H9 (cell line): Measurements from ENCODE around the gene CDK17. TPM values are rescaled to one million over a fixed set of nuclear protein-coding genes. Genes with fewer than 3 reads are reported as not detected.

Source experiments
- DNase-seq: peaks from one replicate; pipeline ENCODE4 v3.0.0-alpha.2; 2017
- H2AFZ ChIP-seq: one replicate; pipeline ENCODE4 v1.6.1; 2013; ENCODE audit warnings: mild to moderate bottlenecking, low read length, control low read depth, moderate library complexity
- H2AK5ac ChIP-seq: 2 replicates; pipeline ENCODE4 v1.6.1; 2013; ENCODE audit warnings: low read length, control low read depth, mixed read lengths; ENCODE audit not compliant: insufficient read length
- H2BK120ac ChIP-seq: one replicate; pipeline ENCODE4 v1.6.1; 2013; ENCODE audit warnings: low read depth, mild to moderate bottlenecking, low read length, control low read depth, inconsistent platforms; ENCODE audit not compliant: poor library complexity, severe bottlenecking
- H2BK12ac ChIP-seq: 2 replicates; pipeline ENCODE4 v1.6.1; 2013; ENCODE audit warnings: low read length, control low read depth, mixed read lengths, low read depth; ENCODE audit not compliant: insufficient read length
- H2BK15ac ChIP-seq: 2 replicates; pipeline ENCODE4 v1.6.1; 2013; ENCODE audit warnings: low read depth, low read length, control low read depth
- H2BK20ac ChIP-seq: one replicate; pipeline ENCODE4 v1.6.1; 2013; ENCODE audit warnings: low read depth, mild to moderate bottlenecking, low read length, control low read depth, inconsistent platforms; ENCODE audit not compliant: poor library complexity, severe bottlenecking
- H2BK5ac ChIP-seq: 2 replicates; pipeline ENCODE4 v1.6.1; 2013; ENCODE audit warnings: low read length, control low read depth, mixed read lengths; ENCODE audit not compliant: insufficient read length
- H3K14ac ChIP-seq: 2 replicates; pipeline ENCODE4 v1.6.1; 2013; ENCODE audit warnings: low read length, control low read depth; ENCODE audit not compliant: insufficient read depth
- H3K18ac ChIP-seq: 2 replicates; pipeline ENCODE4 v1.6.1; 2013; ENCODE audit warnings: low read depth, mild to moderate bottlenecking, mixed read lengths, low read length, control low read depth; ENCODE audit not compliant: insufficient read length
- H3K23ac ChIP-seq: 2 replicates; pipeline ENCODE4 v1.6.1; 2013; ENCODE audit warnings: low read length, control low read depth, mixed read lengths, low read depth; ENCODE audit not compliant: insufficient read length
- H3K23me2 ChIP-seq: 2 replicates; pipeline ENCODE4 v1.6.1; 2013; ENCODE audit warnings: low read depth, mild to moderate bottlenecking, mixed read lengths, low read length, control low read depth; ENCODE audit not compliant: insufficient read length, poor library complexity, severe bottlenecking
- H3K27ac ChIP-seq: 2 replicates; pipeline ENCODE4 v1.5.1; 2013; ENCODE audit warnings: low read length, control low read depth, mixed read lengths, low read depth; ENCODE audit not compliant: insufficient read length
- H3K27me3 ChIP-seq: 2 replicates; pipeline ENCODE4 v1.6.1; 2013; ENCODE audit warnings: low read length, control low read depth, inconsistent platforms; ENCODE audit not compliant: insufficient read depth
- H3K4ac ChIP-seq: 2 replicates; pipeline ENCODE4 v1.6.1; 2013; ENCODE audit warnings: low read depth, mild to moderate bottlenecking, control low read depth, inconsistent platforms, low read length, moderate library complexity
- H3K4me1 ChIP-seq: 2 replicates; pipeline ENCODE4 v1.6.1; 2013; ENCODE audit warnings: low read length, control low read depth, inconsistent platforms; ENCODE audit not compliant: insufficient read depth
- H3K4me2 ChIP-seq: 2 replicates; pipeline ENCODE4 v1.6.1; 2013; ENCODE audit warnings: low read length, control low read depth, mixed read lengths; ENCODE audit not compliant: insufficient read length, insufficient read depth
- H3K56ac ChIP-seq: 2 replicates; pipeline ENCODE4 v1.6.1; 2013; ENCODE audit warnings: low read depth, mild to moderate bottlenecking, mixed read lengths, low read length, control low read depth; ENCODE audit not compliant: insufficient read length
- H3K79me1 ChIP-seq: 2 replicates; pipeline ENCODE4 v1.6.1; 2013; ENCODE audit warnings: low read depth, mild to moderate bottlenecking, moderate library complexity, low read length, control low read depth, inconsistent platforms; ENCODE audit not compliant: insufficient read depth, poor library complexity, severe bottlenecking
- H3K79me2 ChIP-seq: 2 replicates; pipeline ENCODE4 v1.6.1; 2013; ENCODE audit warnings: low read length, control low read depth, inconsistent platforms; ENCODE audit not compliant: insufficient read depth
- H3K9ac ChIP-seq: 2 replicates; pipeline ENCODE4 v1.6.1; 2013; ENCODE audit warnings: low read length, control low read depth, mixed read lengths; ENCODE audit not compliant: insufficient read length; ENCODE audit errors: extremely low read depth
- H3K9me3 ChIP-seq: one replicate; pipeline ENCODE4 v1.6.1; 2013; ENCODE audit warnings: low read depth, low read length, inconsistent platforms; ENCODE audit not compliant: control insufficient read depth
- H3T11ph ChIP-seq: one replicate; pipeline ENCODE4 v1.6.1; 2013; ENCODE audit warnings: mild to moderate bottlenecking, low read length, control low read depth, inconsistent platforms
- H4K20me1 ChIP-seq: one replicate; pipeline ENCODE4 v1.6.1; 2013; ENCODE audit not compliant: control insufficient read depth, insufficient read length, insufficient read depth
- H4K5ac ChIP-seq: 2 replicates; pipeline ENCODE4 v1.6.1; 2013; ENCODE audit warnings: low read depth, mild to moderate bottlenecking, mixed read lengths, low read length, control low read depth; ENCODE audit not compliant: insufficient read length
- H4K8ac ChIP-seq: replicated peaks from 2 replicates; pipeline ENCODE4 v1.6.1; 2013; ENCODE audit warnings: low read length, control low read depth, mixed read lengths, low read depth; ENCODE audit not compliant: insufficient read length
- H4K91ac ChIP-seq: 2 replicates; pipeline ENCODE4 v1.6.1; 2013; ENCODE audit warnings: low read depth, mild to moderate bottlenecking, moderate library complexity, mixed read lengths, low read length, control low read depth; ENCODE audit not compliant: insufficient read length
- H3K27ac Mint-ChIP-seq, 3 experiments: 2 replicates in 2 of 3; 3 replicates in 1 of 3; pipeline ENCODE4 v1.8.0; 2020 to 2021; ENCODE audit warnings: mixed read lengths in 3 of 3, mild to moderate bottlenecking in 1 of 3, moderate library complexity in 1 of 3
- H3K27me3 Mint-ChIP-seq: 2 replicates; pipeline ENCODE4 v1.8.0; 2021; ENCODE audit warnings: low read depth, mild to moderate bottlenecking, moderate library complexity, mixed read lengths
- H3K36me3 Mint-ChIP-seq, 3 experiments: 2 replicates in 2 of 3; 3 replicates in 1 of 3; pipeline ENCODE4 v1.8.0; 2020 to 2021; ENCODE audit warnings: low read depth in 3 of 3, mixed read lengths in 3 of 3; ENCODE audit not compliant: insufficient read depth in 1 of 3
- H3K4me1 Mint-ChIP-seq, 2 experiments: 2 replicates each; pipeline ENCODE4 v1.8.0; 2020; ENCODE audit warnings: mixed read lengths in 2 of 2
- H3K4me3 Mint-ChIP-seq, 2 experiments: 2 replicates in 1 of 2; 3 replicates in 1 of 2; pipeline ENCODE4 v1.8.0; 2020 to 2021; ENCODE audit warnings: mild to moderate bottlenecking in 2 of 2, mixed read lengths in 2 of 2, moderate library complexity in 1 of 2
- H3K9me3 Mint-ChIP-seq, 2 experiments: 2 replicates in 1 of 2; 3 replicates in 1 of 2; pipeline ENCODE4 v1.8.0; 2020; ENCODE audit warnings: mild to moderate bottlenecking in 2 of 2, mixed read lengths in 2 of 2, moderate library complexity in 1 of 2
- WGBS: extraction: QIAGEN DNeasy Blood & Tissue Kit; methylation state at CpG from one replicate; pipeline ENCODE4 v1.1.7; 2013; ENCODE audit warnings: missing lambda C conversion rate, low lambda C conversion rate, mixed read lengths; ENCODE audit not compliant: insufficient read length; ENCODE audit errors: extremely low coverage; 5-methylcytosine and 5-hydroxymethylcytosine counted together
- total RNA-seq: library from RNA; stranded (reverse); gene quantifications from 2 replicates; pipeline ENCODE4 v1.2.1, GENCODE V29; 2021
- TF ChIP-seq, protein P1 (sequence below): fragments of 200-600 bp; sonication (generic); conservative IDR thresholded peaks from 3 replicates; pipeline ENCODE4 v1.8.0; 2021; ENCODE audit warnings: antibody characterized with exemption, mild to moderate bottlenecking

CDK17 gene
- total RNA-seq, 1 experiment from 2014 or later = 28.8 TPM

DNA sequence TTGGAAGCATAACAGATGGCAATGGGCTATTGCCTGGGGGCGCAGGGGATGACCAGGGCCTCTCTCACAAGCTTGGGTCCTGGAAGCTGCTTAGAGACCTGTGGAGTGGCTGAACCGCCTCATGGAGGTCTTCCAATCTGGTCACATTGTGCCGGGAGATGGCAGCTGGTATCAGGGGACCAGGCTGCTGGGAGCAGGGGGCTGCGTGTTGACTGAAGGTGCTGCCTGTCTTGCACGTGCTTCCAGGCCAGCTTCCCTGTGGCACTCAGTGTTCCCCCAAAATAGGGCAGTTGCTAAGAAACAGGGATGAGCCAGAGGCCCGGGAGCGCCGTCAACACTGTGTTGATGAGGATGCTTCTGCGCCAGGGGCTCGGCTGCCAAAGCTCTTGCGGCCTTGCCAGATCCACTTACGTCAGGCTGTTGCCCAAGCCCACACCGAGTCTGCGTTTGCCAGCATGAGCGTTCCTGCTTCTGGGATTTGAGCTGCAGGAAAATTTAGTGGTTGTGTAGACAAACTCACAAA lies 166.2 kb downstream of the CDK17 start:
- H3K36me3 Mint-ChIP-seq = no peaks in the 10 kb centered on the region
- no peak overlapping the region for H3K4me3 Mint-ChIP-seq
- no peaks in the 10 kb centered on the region for H3K4me1 ChIP-seq

More for the DNA sequence above, 166.2 kb downstream of the CDK17 start:
- peaks cover 3% of the 10 kb centered on the region for H3K23me2 ChIP-seq
- no CpG with 5 or more reads among the region's 15 CpGs for WGBS
- no peak overlapping the region for H4K5ac ChIP-seq
- H3K23ac ChIP-seq = no peak overlapping the region
- no peak overlapping the region for H3T11ph ChIP-seq
- Mint-ChIP-seq H3K4me1 (peaks cover 5 to 7% of the 10 kb centered on the region in 2 experiments), H3K27ac (no peak overlapping the region), H3K9me3 (no peaks in the 10 kb centered on the region), H3K27me3 (no peaks in the 10 kb centered on the region)
- no peaks in the 10 kb centered on the region for H3K79me1 ChIP-seq
- H2AK5ac ChIP-seq = no peak overlapping the region
- H2BK15ac ChIP-seq = no peak overlapping the region
- H3K14ac ChIP-seq = no peak overlapping the region; the same call in 1 of the 2 replicates
- H2BK20ac ChIP-seq = no peak overlapping the region
- no peak overlapping the region for H3K4me2 ChIP-seq
- H2BK12ac ChIP-seq = no peak overlapping the region
- no peak overlapping the region for H2BK5ac ChIP-seq
- H3K18ac ChIP-seq = peak overlapping the region; percentile 42
- no peaks in the 10 kb centered on the region for H3K9me3 ChIP-seq
- H3K79me2 ChIP-seq = no peaks in the 10 kb centered on the region
- H2AFZ ChIP-seq = no peak overlapping the region
- no peak for DNase-seq
- H2BK120ac ChIP-seq = no peak overlapping the region
- H3K27ac ChIP-seq = no peak overlapping the region
- no peak overlapping the region for H3K9ac ChIP-seq
- H4K20me1 ChIP-seq = no peaks in the 10 kb centered on the region
- no peak overlapping the region for H4K8ac ChIP-seq
- H3K4ac ChIP-seq = no peak overlapping the region
- TF ChIP-seq, protein P1, sequence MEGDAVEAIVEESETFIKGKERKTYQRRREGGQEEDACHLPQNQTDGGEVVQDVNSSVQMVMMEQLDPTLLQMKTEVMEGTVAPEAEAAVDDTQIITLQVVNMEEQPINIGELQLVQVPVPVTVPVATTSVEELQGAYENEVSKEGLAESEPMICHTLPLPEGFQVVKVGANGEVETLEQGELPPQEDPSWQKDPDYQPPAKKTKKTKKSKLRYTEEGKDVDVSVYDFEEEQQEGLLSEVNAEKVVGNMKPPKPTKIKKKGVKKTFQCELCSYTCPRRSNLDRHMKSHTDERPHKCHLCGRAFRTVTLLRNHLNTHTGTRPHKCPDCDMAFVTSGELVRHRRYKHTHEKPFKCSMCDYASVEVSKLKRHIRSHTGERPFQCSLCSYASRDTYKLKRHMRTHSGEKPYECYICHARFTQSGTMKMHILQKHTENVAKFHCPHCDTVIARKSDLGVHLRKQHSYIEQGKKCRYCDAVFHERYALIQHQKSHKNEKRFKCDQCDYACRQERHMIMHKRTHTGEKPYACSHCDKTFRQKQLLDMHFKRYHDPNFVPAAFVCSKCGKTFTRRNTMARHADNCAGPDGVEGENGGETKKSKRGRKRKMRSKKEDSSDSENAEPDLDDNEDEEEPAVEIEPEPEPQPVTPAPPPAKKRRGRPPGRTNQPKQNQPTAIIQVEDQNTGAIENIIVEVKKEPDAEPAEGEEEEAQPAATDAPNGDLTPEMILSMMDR = no peak
- H3K56ac ChIP-seq = no peak overlapping the region
- no peak overlapping the region for H4K91ac ChIP-seq
- H3K27me3 ChIP-seq = no peaks in the 10 kb centered on the region
